GM23338 (cell line): Measurements from ENCODE around the gene PLAAT1. TPM values are rescaled to one million over a fixed set of nuclear protein-coding genes. Genes with fewer than 3 reads are reported as not detected.

Source experiments
- ATAC-seq: fragments of 200-7000 bp; cut with Tn5 transposase; 3 replicates; pipeline ENCODE4 v1.9.1; 2020
- DNase-seq: peaks from one replicate; pipeline ENCODE4 v3.0.0-alpha.2; 2015; ENCODE audit warnings: low spot score
- H2AFZ ChIP-seq: fragments of 200-600 bp; sonication (generic); 2 replicates; pipeline ENCODE4 v1.8.0; 2016; ENCODE audit warnings: antibody characterized with exemption, mild to moderate bottlenecking, moderate library complexity
- H3F3A ChIP-seq: fragments of 200-600 bp; sonication (generic); replicated peaks from 2 replicates; pipeline ENCODE4 v1.8.0; 2017; ENCODE audit warnings: antibody characterized with exemption, mixed run types, low read depth
- H3K27ac ChIP-seq: fragments of 200-600 bp; sonication (generic); 2 replicates; pipeline ENCODE4 v1.6.1; 2016; ENCODE audit warnings: low read depth
- H3K27me3 ChIP-seq: fragments of 200-600 bp; sonication (generic); 2 replicates; pipeline ENCODE4 v1.8.0; 2016; ENCODE audit warnings: mild to moderate bottlenecking, mixed run types, moderate library complexity; ENCODE audit not compliant: insufficient read depth
- H3K36me3 ChIP-seq: fragments of 200-600 bp; sonication (generic); 2 replicates; pipeline ENCODE4 v1.8.0; 2016; ENCODE audit warnings: mild to moderate bottlenecking; ENCODE audit not compliant: insufficient read depth
- H3K4me1 ChIP-seq: fragments of 200-600 bp; sonication (generic); 2 replicates; pipeline ENCODE4 v1.8.0; 2016; ENCODE audit warnings: mild to moderate bottlenecking, moderate library complexity; ENCODE audit not compliant: insufficient read depth
- H3K4me2 ChIP-seq: fragments of 200-600 bp; sonication (generic); 2 replicates; pipeline ENCODE4 v1.7.1; 2017; ENCODE audit warnings: mixed run types
- H3K4me3 ChIP-seq: fragments of 200-600 bp; sonication (generic); 2 replicates; pipeline ENCODE4 v1.6.1; 2016; ENCODE audit warnings: mixed run types
- H3K79me2 ChIP-seq: fragments of 200-600 bp; sonication (generic); replicated peaks from 2 replicates; pipeline ENCODE4 v1.8.0; 2017; ENCODE audit warnings: mild to moderate bottlenecking; ENCODE audit not compliant: insufficient read depth
- H3K9me2 ChIP-seq: fragments of 200-600 bp; sonication (generic); 2 replicates; pipeline ENCODE4 v1.8.0; 2017; ENCODE audit not compliant: insufficient read depth
- H4K20me1 ChIP-seq: fragments of 200-600 bp; sonication (generic); replicated peaks from 2 replicates; pipeline ENCODE4 v1.8.0; 2017; ENCODE audit warnings: mild to moderate bottlenecking; ENCODE audit not compliant: insufficient read depth
- H3K27ac Mint-ChIP-seq: 2 replicates; pipeline ENCODE4 v1.8.0; 2020; ENCODE audit warnings: inconsistent platforms, mild to moderate bottlenecking, moderate library complexity, mixed read lengths
- H3K27me3 Mint-ChIP-seq: 3 replicates; pipeline ENCODE4 v1.8.0; 2022; ENCODE audit warnings: low read depth, mild to moderate bottlenecking, moderate library complexity, mixed read lengths, inconsistent platforms; ENCODE audit not compliant: insufficient read depth, poor library complexity
- H3K36me3 Mint-ChIP-seq: 3 replicates; pipeline ENCODE4 v1.8.0; 2021; ENCODE audit warnings: low read depth, mild to moderate bottlenecking, inconsistent platforms, moderate library complexity, mixed read lengths
- H3K4me1 Mint-ChIP-seq: 3 replicates; pipeline ENCODE4 v1.8.0; 2020; ENCODE audit warnings: mild to moderate bottlenecking, inconsistent platforms, mixed read lengths
- H3K4me3 Mint-ChIP-seq: 3 replicates; pipeline ENCODE4 v1.8.0; 2021; ENCODE audit warnings: moderate library complexity, mild to moderate bottlenecking, inconsistent platforms, mixed read lengths
- H3K9me3 Mint-ChIP-seq: 3 replicates; pipeline ENCODE4 v1.8.0; 2020; ENCODE audit warnings: moderate library complexity, mild to moderate bottlenecking, inconsistent platforms, mixed read lengths
- CREB1 ChIP-seq: fragments of 250-450 bp; sonication (Bioruptor Pico); IDR thresholded peaks from 2 replicates; pipeline ENCODE4 v1.5.0; 2020; ENCODE audit warnings: low read depth, mild to moderate bottlenecking, moderate library complexity
- CTCF ChIP-seq, 2 experiments: fragments of 200-600 bp in 1 of 2; sonication (generic) in 1 of 2; conservative IDR thresholded peaks; 2 replicates each; pipeline versions ENCODE4 v1.5.1 to v1.6.1; 2016 to 2017; ENCODE audit warnings: antibody characterized with exemption in 2 of 2, low read depth in 2 of 2, mild to moderate bottlenecking in 2 of 2, moderate library complexity in 1 of 2
- ETS1 ChIP-seq: IDR thresholded peaks from 2 replicates; pipeline ENCODE4 v1.6.1; 2016; ENCODE audit warnings: antibody characterized with exemption
- EZH2 ChIP-seq: fragments of 200-600 bp; sonication (generic); IDR thresholded peaks from one replicate; pipeline ENCODE4 v1.8.0; 2017; ENCODE audit warnings: antibody characterized with exemption, mild to moderate bottlenecking, low read depth; ENCODE audit not compliant: unreplicated experiment
- EZH2phosphoT487 ChIP-seq: fragments of 200-600 bp; sonication (generic); IDR thresholded peaks from one replicate; pipeline ENCODE4 v1.8.1; 2018; ENCODE audit warnings: antibody characterized with exemption; ENCODE audit not compliant: unreplicated experiment
- JUNB ChIP-seq: IDR thresholded peaks from one replicate; pipeline ENCODE4 v1.6.1; 2016; ENCODE audit warnings: antibody characterized with exemption; ENCODE audit not compliant: unreplicated experiment
- NANOG ChIP-seq: IDR thresholded peaks from 2 replicates; pipeline ENCODE4 v1.6.1; 2016; ENCODE audit warnings: antibody characterized with exemption, borderline replicate concordance
- POLR2AphosphoS5 ChIP-seq: IDR thresholded peaks from 2 replicates; pipeline ENCODE4 v1.6.1; 2016; ENCODE audit warnings: antibody characterized with exemption, low read depth
- STAT1 ChIP-seq: IDR thresholded peaks from one replicate; pipeline ENCODE4 v1.6.1; 2016; ENCODE audit warnings: antibody characterized with exemption; ENCODE audit not compliant: unreplicated experiment
- ZNF114 ChIP-seq: fragments of 250-450 bp; sonication (Bioruptor Pico); IDR thresholded peaks from 2 replicates; pipeline ENCODE4 v1.5.0; 2020; ENCODE audit warnings: mild to moderate bottlenecking, moderate library complexity
- ZNF331 ChIP-seq: fragments of 250-450 bp; sonication (Bioruptor Pico); IDR thresholded peaks from 2 replicates; pipeline ENCODE4 v1.5.0; 2020; ENCODE audit warnings: low read depth, mild to moderate bottlenecking, moderate library complexity
- ZNF462 ChIP-seq: fragments of 250-450 bp; sonication (Bioruptor Pico); IDR thresholded peaks from 2 replicates; pipeline ENCODE4 v1.5.0; 2020; ENCODE audit warnings: mild to moderate bottlenecking, moderate library complexity
- polyA plus RNA-seq: library from polyadenylated mRNA; unstranded; fragments of >200 nt; fragmentation: Nextera tagmentation; extraction: Ambion mirVana; gene quantifications from 2 replicates; pipeline ENCODE4 v1.2.1, GENCODE V29; 2016
- total RNA-seq: library from RNA; depleted of rRNA; stranded (reverse); fragments of >200 nt; shearing (Covaris generic); gene quantifications from 2 replicates; pipeline ENCODE4 v1.2.3, GENCODE V29; 2014
- TF ChIP-seq, protein P1 (sequence below): IDR thresholded peaks from one replicate; pipeline ENCODE4 v1.6.1; 2018; ENCODE audit warnings: antibody characterized with exemption; ENCODE audit not compliant: unreplicated experiment

Gene PLAAT1
- total and polyA plus RNA-seq, 2 experiments from 2014 or later, result 5.4 to 6.7 TPM

DNA sequence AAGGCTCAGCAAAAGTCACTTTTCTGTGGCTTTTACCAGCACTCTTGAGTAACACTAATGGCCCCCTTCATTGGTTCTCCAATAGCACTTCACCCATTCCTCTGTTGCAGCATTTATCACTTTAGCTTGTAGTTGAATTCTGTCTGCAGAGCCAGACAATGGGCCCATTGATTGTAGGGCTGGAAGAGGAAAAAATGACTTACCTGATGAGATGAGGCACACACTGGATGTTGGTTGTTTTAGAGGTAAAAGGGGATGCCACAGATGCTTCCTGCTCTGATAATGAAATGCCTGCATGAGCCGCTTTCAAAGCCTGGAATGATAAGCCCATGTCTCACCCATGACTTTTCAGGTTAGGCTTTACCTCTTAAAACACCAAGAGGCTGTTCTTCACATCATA, 64.3 kb downstream of the PLAAT1 start:
- Histone ChIP-seq H3K36me3 (no peaks in the 10 kb centered on the region), H3K4me2 (no peak overlapping the region), H2AFZ (no peak overlapping the region), H3K27ac (no peak overlapping the region), H4K20me1 (no peaks in the 10 kb centered on the region), H3K9me2 (peaks cover 8% of the 10 kb centered on the region; the same call in 1 of the 2 replicates), H3K4me1 (no peaks in the 10 kb centered on the region), H3K27me3 (no peaks in the 10 kb centered on the region), H3K4me3 (no peak overlapping the region), H3F3A (no peaks in the 10 kb centered on the region), H3K79me2 (no peaks in the 10 kb centered on the region)
- DNase-seq (no peak), ATAC-seq (no peak)
- no peaks in the 10 kb centered on the region for H3K27me3 Mint-ChIP-seq
- TF ChIP-seq CTCF (conservative IDR thresholded peaks at IDR 0.05; ENCODE audit: low read depth in 2 of 2) (no peak), JUNB (no peak), ZNF114 (CRISPR knock-in tag) (no peak), ZNF462 (CRISPR knock-in tag) (no peak), NANOG (no peak), ETS1 (no peak), ZNF331 (no peak), STAT1 (no peak), EZH2 (no peak), CREB1 (CRISPR knock-in tag) (no peak), EZH2phosphoT487 (no peak), POLR2AphosphoS5 (no peak)
- TF ChIP-seq, protein P1, sequence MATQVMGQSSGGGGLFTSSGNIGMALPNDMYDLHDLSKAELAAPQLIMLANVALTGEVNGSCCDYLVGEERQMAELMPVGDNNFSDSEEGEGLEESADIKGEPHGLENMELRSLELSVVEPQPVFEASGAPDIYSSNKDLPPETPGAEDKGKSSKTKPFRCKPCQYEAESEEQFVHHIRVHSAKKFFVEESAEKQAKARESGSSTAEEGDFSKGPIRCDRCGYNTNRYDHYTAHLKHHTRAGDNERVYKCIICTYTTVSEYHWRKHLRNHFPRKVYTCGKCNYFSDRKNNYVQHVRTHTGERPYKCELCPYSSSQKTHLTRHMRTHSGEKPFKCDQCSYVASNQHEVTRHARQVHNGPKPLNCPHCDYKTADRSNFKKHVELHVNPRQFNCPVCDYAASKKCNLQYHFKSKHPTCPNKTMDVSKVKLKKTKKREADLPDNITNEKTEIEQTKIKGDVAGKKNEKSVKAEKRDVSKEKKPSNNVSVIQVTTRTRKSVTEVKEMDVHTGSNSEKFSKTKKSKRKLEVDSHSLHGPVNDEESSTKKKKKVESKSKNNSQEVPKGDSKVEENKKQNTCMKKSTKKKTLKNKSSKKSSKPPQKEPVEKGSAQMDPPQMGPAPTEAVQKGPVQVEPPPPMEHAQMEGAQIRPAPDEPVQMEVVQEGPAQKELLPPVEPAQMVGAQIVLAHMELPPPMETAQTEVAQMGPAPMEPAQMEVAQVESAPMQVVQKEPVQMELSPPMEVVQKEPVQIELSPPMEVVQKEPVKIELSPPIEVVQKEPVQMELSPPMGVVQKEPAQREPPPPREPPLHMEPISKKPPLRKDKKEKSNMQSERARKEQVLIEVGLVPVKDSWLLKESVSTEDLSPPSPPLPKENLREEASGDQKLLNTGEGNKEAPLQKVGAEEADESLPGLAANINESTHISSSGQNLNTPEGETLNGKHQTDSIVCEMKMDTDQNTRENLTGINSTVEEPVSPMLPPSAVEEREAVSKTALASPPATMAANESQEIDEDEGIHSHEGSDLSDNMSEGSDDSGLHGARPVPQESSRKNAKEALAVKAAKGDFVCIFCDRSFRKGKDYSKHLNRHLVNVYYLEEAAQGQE, result no peak
- no peaks in the 10 kb centered on the region for H3K9me3 Mint-ChIP-seq
- no peaks in the 10 kb centered on the region for H3K36me3 Mint-ChIP-seq
- no peak overlapping the region for H3K27ac Mint-ChIP-seq
- H3K4me3 Mint-ChIP-seq, result no peak overlapping the region
- H3K4me1 Mint-ChIP-seq, result peaks cover 7% of the 10 kb centered on the region; the same call in 2 of the 3 replicates
